Cardiac muscle cell (in vitro differentiated cells and primary cell): ENCODE data around the gene SPTSSA. TPM values are rescaled to one million over a fixed set of nuclear protein-coding genes. Genes with fewer than 3 reads are reported as not detected.
"Not testable (repeated sequence)": the region's sequence is repeated elsewhere in the genome, so short reads cannot be mapped to it uniquely, and the experiment has no call there.

Experiments used
- DNase-seq, 2 donors: peaks; one replicate each; pipeline versions ENCODE4 v3.0.0 to v3.0.0-alpha.2; 2010 to 2017; ENCODE audit warnings: low read depth in 1 of 2, low spot score in 1 of 2
- H3K27ac ChIP-seq: fragments of 200-600 bp; sonication (generic); 2 replicates; pipeline ENCODE4 v1.5.1; 2016
- H3K27me3 ChIP-seq: fragments of 200-600 bp; sonication (generic); 2 replicates; pipeline ENCODE4 v1.6.0; 2016; ENCODE audit warnings: control low read depth
- H3K36me3 ChIP-seq: fragments of 200-600 bp; sonication (generic); 2 replicates; pipeline ENCODE4 v1.5.1; 2016; ENCODE audit warnings: control low read depth
- H3K4me1 ChIP-seq: fragments of 200-600 bp; sonication (generic); 2 replicates; pipeline ENCODE4 v1.8.1; 2017; ENCODE audit warnings: low read depth, mild to moderate bottlenecking, mixed run types
- H3K4me3 ChIP-seq: fragments of 200-600 bp; sonication (generic); 2 replicates; pipeline ENCODE4 v1.5.1; 2016; ENCODE audit warnings: mild to moderate bottlenecking
- H3K9me3 ChIP-seq: fragments of 200-600 bp; sonication (generic); 2 replicates; pipeline ENCODE4 v1.5.1; 2017; ENCODE audit warnings: low read depth, mild to moderate bottlenecking, control low read depth
- polyA plus RNA-seq: library from polyadenylated mRNA; unstranded; fragments of >200 nt; fragmentation: Nextera tagmentation; extraction: Ambion mirVana; gene quantifications from 2 replicates; pipeline ENCODE4 v1.2.1, GENCODE V29; 2016
- total RNA-seq: library from RNA; depleted of rRNA; stranded (reverse); fragments of >200 nt; gene quantifications from 2 replicates; pipeline ENCODE4 v1.2.3, GENCODE V29; 2016
- TF ChIP-seq, protein P1 (sequence below): IDR thresholded peaks from 2 replicates; pipeline ENCODE4 v1.5.1; 2012; ENCODE audit warnings: low read depth, mild to moderate bottlenecking, low read length

Gene SPTSSA
- total and polyA plus RNA-seq, 2 experiments from 2014 or later, result 12.5 to 38.0 TPM

DNA sequence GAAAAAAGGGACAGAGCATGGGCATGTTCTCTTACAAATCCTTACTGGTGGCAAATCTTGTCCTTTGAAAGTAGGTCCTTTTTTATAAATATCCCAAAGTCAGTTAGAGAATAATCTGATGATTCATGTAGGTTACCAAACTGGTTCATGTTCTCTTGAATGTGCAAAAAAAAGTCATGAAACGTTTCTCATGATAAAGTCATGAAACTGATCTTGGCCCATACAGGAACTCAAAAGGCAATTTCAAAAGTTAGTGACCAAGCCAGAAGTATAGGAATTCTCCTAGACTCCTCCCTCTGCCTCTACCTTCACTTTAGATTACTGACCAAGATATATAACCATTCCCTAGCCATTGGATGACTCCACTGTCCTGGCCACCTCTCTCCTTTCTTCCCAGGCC lies 27.3 kb upstream of the SPTSSA start:
- H3K4me1 ChIP-seq, result no peaks in the 10 kb centered on the region
- DNase-seq, result no peak
- no peaks in the 10 kb centered on the region for H3K9me3 ChIP-seq
- no peaks in the 10 kb centered on the region for H3K27me3 ChIP-seq
- no peak overlapping the region for H3K27ac ChIP-seq
- TF ChIP-seq, protein P1, sequence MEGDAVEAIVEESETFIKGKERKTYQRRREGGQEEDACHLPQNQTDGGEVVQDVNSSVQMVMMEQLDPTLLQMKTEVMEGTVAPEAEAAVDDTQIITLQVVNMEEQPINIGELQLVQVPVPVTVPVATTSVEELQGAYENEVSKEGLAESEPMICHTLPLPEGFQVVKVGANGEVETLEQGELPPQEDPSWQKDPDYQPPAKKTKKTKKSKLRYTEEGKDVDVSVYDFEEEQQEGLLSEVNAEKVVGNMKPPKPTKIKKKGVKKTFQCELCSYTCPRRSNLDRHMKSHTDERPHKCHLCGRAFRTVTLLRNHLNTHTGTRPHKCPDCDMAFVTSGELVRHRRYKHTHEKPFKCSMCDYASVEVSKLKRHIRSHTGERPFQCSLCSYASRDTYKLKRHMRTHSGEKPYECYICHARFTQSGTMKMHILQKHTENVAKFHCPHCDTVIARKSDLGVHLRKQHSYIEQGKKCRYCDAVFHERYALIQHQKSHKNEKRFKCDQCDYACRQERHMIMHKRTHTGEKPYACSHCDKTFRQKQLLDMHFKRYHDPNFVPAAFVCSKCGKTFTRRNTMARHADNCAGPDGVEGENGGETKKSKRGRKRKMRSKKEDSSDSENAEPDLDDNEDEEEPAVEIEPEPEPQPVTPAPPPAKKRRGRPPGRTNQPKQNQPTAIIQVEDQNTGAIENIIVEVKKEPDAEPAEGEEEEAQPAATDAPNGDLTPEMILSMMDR, result no peak
- no peaks in the 10 kb centered on the region for H3K36me3 ChIP-seq
- no peak overlapping the region for H3K4me3 ChIP-seq

DNA sequence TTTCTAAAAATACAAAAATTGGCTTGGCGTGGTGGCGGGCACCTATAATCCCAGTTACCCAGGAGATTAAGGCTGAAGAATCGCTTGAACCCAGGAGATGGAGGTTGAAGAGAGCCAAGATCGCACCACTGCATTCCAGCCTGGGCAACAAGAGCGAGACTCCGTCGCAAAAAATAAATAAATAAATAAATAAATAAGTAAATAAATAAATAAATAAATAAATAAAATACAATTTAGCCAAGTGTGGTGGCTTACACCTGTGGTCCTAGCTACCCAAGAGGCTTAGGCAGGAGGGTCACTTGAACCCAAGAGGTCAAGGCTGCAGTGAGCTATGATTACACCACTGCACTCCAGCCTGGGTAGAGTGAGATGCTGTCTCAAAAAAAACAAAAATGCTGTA lies 26.5 kb upstream of the SPTSSA start:
- H3K27ac ChIP-seq, result no peak overlapping the region
- H3K36me3 ChIP-seq, result no peaks in the 10 kb centered on the region
- H3K4me1 ChIP-seq, result no peaks in the 10 kb centered on the region
- H3K9me3 ChIP-seq, result no peaks in the 10 kb centered on the region
- H3K27me3 ChIP-seq, result no peaks in the 10 kb centered on the region
- no peak for DNase-seq
- TF ChIP-seq, protein P1, result no peak
- no peak overlapping the region for H3K4me3 ChIP-seq

- H3K9me3 ChIP-seq, result no peaks in the 10 kb centered on the region
- no peaks in the 10 kb centered on the region for H3K36me3 ChIP-seq
- no peak overlapping the region for H3K4me3 ChIP-seq
- H3K27ac ChIP-seq, result no peak overlapping the region
- H3K27me3 ChIP-seq, result no peaks in the 10 kb centered on the region
- TF ChIP-seq, protein P1, result no peak
- no peak for DNase-seq
- no peaks in the 10 kb centered on the region for H3K4me1 ChIP-seq
Observed at GRCh38 chr14:34484726-34485125, 22.7 kb upstream of the SPTSSA start.

- H3K4me3 ChIP-seq, result no peak overlapping the region
- H3K4me1 ChIP-seq, result no peaks in the 10 kb centered on the region
- H3K27ac ChIP-seq, result no peak overlapping the region
- H3K27me3 ChIP-seq, result no peaks in the 10 kb centered on the region
- no peak for DNase-seq
- no peaks in the 10 kb centered on the region for H3K36me3 ChIP-seq
- no peaks in the 10 kb centered on the region for H3K9me3 ChIP-seq
- TF ChIP-seq, protein P1, result no peak
Observed at GRCh38 chr14:34482463-34482862, 20.4 kb upstream of the SPTSSA start.

- no peaks in the 10 kb centered on the region for H3K36me3 ChIP-seq
- H3K4me1 ChIP-seq, result no peaks in the 10 kb centered on the region
- TF ChIP-seq, protein P1, result no peak
- no peak for DNase-seq
- no peaks in the 10 kb centered on the region for H3K9me3 ChIP-seq
- no peak overlapping the region for H3K27ac ChIP-seq
- no peak overlapping the region for H3K4me3 ChIP-seq
- H3K27me3 ChIP-seq, result no peaks in the 10 kb centered on the region
Observed at GRCh38 chr14:34479694-34480093, 17.7 kb upstream of the SPTSSA start.

DNA sequence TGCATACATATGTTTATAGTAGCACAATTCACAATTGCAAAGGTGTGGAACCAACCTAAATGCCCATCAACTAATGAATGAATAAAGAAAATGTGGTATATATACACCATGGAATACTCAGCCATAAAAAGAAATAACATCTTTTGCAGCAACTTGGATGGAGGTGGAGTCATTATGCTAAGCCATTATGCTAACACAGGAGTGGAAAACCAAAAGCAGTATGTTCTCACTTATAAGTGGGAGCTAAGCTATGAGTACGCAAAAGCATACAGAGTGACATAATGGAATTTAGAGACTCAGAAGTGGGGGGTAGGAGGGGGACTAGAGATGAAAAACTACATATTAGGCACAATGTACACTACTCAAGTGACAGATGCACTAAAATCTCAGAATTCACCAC lies 16.2 kb upstream of the SPTSSA start:
- Histone ChIP-seq H3K27ac (no peak overlapping the region), H3K36me3 (no peaks in the 10 kb centered on the region), H3K4me3 (no peak overlapping the region), H3K27me3 (no peaks in the 10 kb centered on the region), H3K4me1 (no peaks in the 10 kb centered on the region), H3K9me3 (no peaks in the 10 kb centered on the region)
- no peak for DNase-seq
- TF ChIP-seq, protein P1, result no peak

- H3K9me3 ChIP-seq, H3K27me3 ChIP-seq, DNase-seq, H3K4me3 ChIP-seq, H3K36me3 ChIP-seq, H3K4me1 ChIP-seq, H3K27ac ChIP-seq: not testable (repeated sequence)
Observed at GRCh38 chr14:34476036-34476435, 14.0 kb upstream of the SPTSSA start.
